Measurements from ENCODE around the gene SEC23IP.
"Not testable (repeated sequence)": the region's sequence is repeated elsewhere in the genome, so short reads cannot be mapped to it uniquely, and the experiment has no call there.

Gene SEC23IP

GRCh38 chr10:119883901-119884611, 8.5 kb upstream of the SEC23IP start:
- DNase-seq = not testable (repeated sequence)

- not testable (repeated sequence) for DNase-seq
Observed at GRCh38 chr10:119886070-119886469, 6.5 kb upstream of the SEC23IP start.

- DNase-seq = not testable (repeated sequence)
Observed at GRCh38 chr10:119888715-119889114, 3.8 kb upstream of the SEC23IP start.

GRCh38 chr10:119889201-119889600, 3.3 kb upstream of the SEC23IP start:
- DNase-seq = not testable (repeated sequence)

- DNase-seq = not testable (repeated sequence)
Observed at GRCh38 chr10:119890307-119890706, 2.2 kb upstream of the SEC23IP start.

- not testable (repeated sequence) for DNase-seq
Observed at GRCh38 chr10:119891849-119892187, 712 bp upstream of the SEC23IP start.

GRCh38 chr10:119893074-119893473, 544 bp downstream of the SEC23IP start:
- DNase-seq = no peak

- no peak for DNase-seq
Observed at GRCh38 chr10:119893845-119894427, 1.4 kb downstream of the SEC23IP start.

GRCh38 chr10:119896061-119896655, 3.6 kb downstream of the SEC23IP start:
- no peak for DNase-seq

- no peak for DNase-seq
Observed at GRCh38 chr10:119896937-119897770, 4.6 kb downstream of the SEC23IP start.

GRCh38 chr10:119898577-119898976, 6.0 kb downstream of the SEC23IP start:
- no peak for DNase-seq

- no peak for DNase-seq
Observed at GRCh38 chr10:119903946-119904666, 11.6 kb downstream of the SEC23IP start.

GRCh38 chr10:119907695-119908094, 15.2 kb downstream of the SEC23IP start:
- not testable (repeated sequence) for DNase-seq

- no peak for DNase-seq
Observed at GRCh38 chr10:119908166-119908565, 15.6 kb downstream of the SEC23IP start.

- no peak for DNase-seq
Observed at GRCh38 chr10:119910689-119911088, 18.2 kb downstream of the SEC23IP start.

- DNase-seq = no peak
Observed at GRCh38 chr10:119917777-119918176, 25.2 kb downstream of the SEC23IP start.

- DNase-seq = no peak
Observed at GRCh38 chr10:119919271-119919670, 26.7 kb downstream of the SEC23IP start.

- no peak for DNase-seq
Observed at GRCh38 chr10:119919826-119920225, 27.3 kb downstream of the SEC23IP start.

- DNase-seq = no peak
Observed at GRCh38 chr10:119928411-119928810, 35.9 kb downstream of the SEC23IP start.

- no peak for DNase-seq
Observed at GRCh38 chr10:119931871-119932270, 39.3 kb downstream of the SEC23IP start.

GRCh38 chr10:119932631-119933030, 40.1 kb downstream of the SEC23IP start:
- no peak for DNase-seq

GRCh38 chr10:119933179-119933578, 40.6 kb downstream of the SEC23IP start:
- no peak for DNase-seq

- no peak for DNase-seq
Observed at GRCh38 chr10:119940487-119940886, 48.0 kb downstream of the SEC23IP start.
